ENCODE results near the gene CALD1.

- TF ChIP-seq PREB (CRISPR knock-in tag; IDR thresholded peaks at IDR 0.05; ENCODE audit: borderline replicate concordance) (no peak), E2F4 (CRISPR knock-in tag; IDR thresholded peaks at IDR 0.05; ENCODE audit: borderline replicate concordance, low read depth) (no peak), CTCF (IDR thresholded peaks at IDR 0.05) (no peak), AFF4 (CRISPR knock-in tag; IDR thresholded peaks at IDR 0.05; ENCODE audit: borderline replicate concordance) (no peak), ZBTB21 (CRISPR knock-in tag; IDR thresholded peaks at IDR 0.05; ENCODE audit: borderline replicate concordance) (no peak), FOXP1 (CRISPR knock-in tag; IDR thresholded peaks at IDR 0.05; ENCODE audit: borderline replicate concordance) (no peak), ZNF423 (CRISPR knock-in tag; IDR thresholded peaks at IDR 0.05) (no peak), USF2 (CRISPR knock-in tag; IDR thresholded peaks at IDR 0.05) (no peak)
Measured at GRCh38 chr7:134826105-134826504, 46.7 kb downstream of the CALD1 start.

Data from WTC11 (cell line).